ENCODE measurements around the gene HHAT.

Gene HHAT

DNA sequence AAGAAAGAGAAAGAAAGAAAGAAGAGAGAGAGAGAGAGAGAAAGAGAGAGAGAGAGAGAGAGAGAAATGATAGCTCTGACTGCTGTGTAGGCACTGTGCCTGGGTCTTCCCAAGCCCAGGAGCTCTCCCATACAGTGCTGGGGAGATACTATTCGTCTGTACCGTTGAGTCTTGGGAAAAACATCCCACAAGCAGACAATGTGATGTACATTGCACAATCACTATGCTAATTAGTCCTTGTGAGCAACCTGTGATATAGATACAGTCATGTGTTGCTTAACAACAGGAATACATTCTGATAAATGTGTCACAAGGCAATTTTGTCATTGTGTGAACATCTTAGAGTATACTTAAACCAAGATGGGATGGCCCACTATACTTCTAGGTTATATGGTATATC, 381.0 kb downstream of the HHAT start:
- H3K27me3 ChIP-seq (replicated peaks; ENCODE audit: control insufficient read depth, insufficient read depth, low read length), result peaks cover 17% of the 10 kb centered on the region
- H3K9me3 ChIP-seq (ENCODE audit: control insufficient read depth, low read length), result no peaks in the 10 kb centered on the region
- no peak for DNase-seq (ENCODE audit: low read depth)
- no peaks in the 10 kb centered on the region for H3K36me3 ChIP-seq (ENCODE audit: control insufficient read depth, insufficient read depth, low read length, severe bottlenecking)
- no peak overlapping the region for H3K9ac ChIP-seq (ENCODE audit: low read length)
- no peak overlapping the region for H3K4me3 ChIP-seq (ENCODE audit: low read length)
- no peaks in the 10 kb centered on the region for H3K4me1 ChIP-seq (ENCODE audit: control insufficient read depth, insufficient read depth, low read length)

DNA sequence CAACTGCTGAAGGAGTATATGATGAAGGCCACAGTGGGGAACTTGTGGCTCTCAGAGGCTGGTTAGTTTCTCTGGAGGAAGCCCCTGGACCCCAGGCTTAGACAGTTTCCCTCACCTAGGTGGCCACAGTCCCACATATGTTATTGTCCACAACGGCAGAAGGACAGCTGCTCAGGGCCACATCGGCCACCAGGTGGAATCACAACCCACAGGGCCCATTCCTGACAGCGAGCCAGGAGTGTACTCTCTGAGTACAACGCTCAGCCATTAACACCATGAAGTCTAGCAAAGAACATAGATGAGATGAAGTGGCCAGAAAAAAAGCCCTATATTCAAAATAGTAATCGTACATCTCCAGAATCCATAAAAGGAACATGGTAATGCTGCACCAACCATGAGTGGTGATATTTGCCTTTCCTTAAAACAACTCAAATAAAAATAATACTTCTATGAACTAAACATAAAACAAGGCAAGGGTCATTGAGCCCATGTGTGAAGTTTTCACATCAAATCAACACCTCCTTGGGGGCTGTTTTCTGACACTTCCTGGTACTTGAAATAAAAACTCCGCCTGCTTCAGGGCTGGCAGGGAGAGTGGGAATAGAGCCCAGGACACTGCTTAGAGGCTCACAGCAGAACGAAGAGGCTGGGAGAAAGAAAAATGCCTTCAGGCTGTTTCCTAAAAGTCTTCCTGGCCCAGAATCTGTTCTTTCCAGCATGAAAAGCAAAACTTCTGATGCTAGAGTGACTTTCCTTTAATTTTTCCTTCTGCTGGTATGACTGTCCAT, 383.3 kb downstream of the HHAT start:
- Histone ChIP-seq H3K9me3 (ENCODE audit: control insufficient read depth, low read length) (no peaks in the 10 kb centered on the region), H3K4me3 (ENCODE audit: low read length) (no peak overlapping the region), H3K9ac (ENCODE audit: low read length) (no peak overlapping the region), H3K36me3 (ENCODE audit: control insufficient read depth, insufficient read depth, low read length, severe bottlenecking) (no peaks in the 10 kb centered on the region), H3K27me3 (replicated peaks; ENCODE audit: control insufficient read depth, insufficient read depth, low read length) (peaks cover 17% of the 10 kb centered on the region), H3K4me1 (ENCODE audit: control insufficient read depth, insufficient read depth, low read length) (no peaks in the 10 kb centered on the region)
- no peak for DNase-seq (ENCODE audit: low read depth)

DNA sequence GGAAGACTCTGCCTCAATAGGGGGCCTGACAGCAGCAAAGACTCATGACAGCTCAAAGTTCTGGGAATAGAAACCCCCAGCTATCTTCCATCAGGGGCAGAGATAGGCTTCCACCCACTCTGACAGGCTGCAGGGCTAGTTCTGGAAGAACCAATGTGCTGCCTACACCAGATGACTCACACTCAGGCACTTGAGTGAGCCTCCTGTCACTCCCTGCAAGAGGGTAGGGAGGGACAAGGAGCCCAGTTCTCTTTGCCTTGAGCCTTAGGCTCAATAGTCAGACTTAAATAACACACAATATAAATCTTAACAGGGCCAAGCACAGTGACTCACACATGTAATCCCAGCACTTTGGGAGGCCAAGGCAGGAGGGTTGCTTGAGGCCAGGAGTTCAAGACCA, 386.4 kb downstream of the HHAT start:
- Histone ChIP-seq H3K4me1 (ENCODE audit: control insufficient read depth, insufficient read depth, low read length) (no peaks in the 10 kb centered on the region), H3K4me3 (ENCODE audit: low read length) (no peak overlapping the region), H3K27me3 (replicated peaks; ENCODE audit: control insufficient read depth, insufficient read depth, low read length) (peaks cover 11% of the 10 kb centered on the region), H3K9me3 (ENCODE audit: control insufficient read depth, low read length) (no peaks in the 10 kb centered on the region), H3K36me3 (ENCODE audit: control insufficient read depth, insufficient read depth, low read length, severe bottlenecking) (no peaks in the 10 kb centered on the region), H3K9ac (ENCODE audit: low read length) (no peak overlapping the region)
- no peak for DNase-seq (ENCODE audit: low read depth)

DNA sequence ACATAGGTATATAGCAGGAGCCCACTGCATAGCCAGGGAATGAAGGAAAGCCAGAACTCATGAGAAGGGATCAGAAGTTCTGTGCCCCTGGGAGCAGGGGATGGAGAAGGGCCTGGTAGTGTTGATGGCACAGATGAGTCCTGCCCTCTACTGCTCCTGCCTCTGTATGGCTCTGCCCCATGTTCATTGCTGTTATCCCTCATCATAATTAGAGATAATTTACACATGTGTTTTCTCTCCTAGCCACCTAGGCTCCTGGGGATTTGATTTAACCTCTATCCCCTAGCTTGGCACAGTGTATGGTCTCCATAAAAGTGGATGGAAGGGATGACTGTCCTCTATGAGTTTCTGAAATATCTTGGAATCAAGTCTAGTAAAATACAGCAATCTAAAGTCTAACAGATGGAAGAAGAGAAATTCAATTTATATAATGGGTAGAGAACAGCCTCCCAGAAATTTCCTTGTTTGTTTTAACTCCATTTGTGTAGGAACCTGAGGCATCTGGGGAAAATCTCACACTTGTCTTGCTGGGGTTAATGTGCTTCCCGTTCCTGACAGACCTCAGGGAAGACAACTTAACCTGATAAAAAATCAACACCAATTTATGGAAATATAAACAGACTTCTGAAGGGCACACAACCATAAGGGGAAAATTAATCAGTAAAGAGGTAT, 393.8 kb downstream of the HHAT start:
- H3K27me3 ChIP-seq (replicated peaks; ENCODE audit: control insufficient read depth, insufficient read depth, low read length), result peaks cover 6% of the 10 kb centered on the region
- no peaks in the 10 kb centered on the region for H3K36me3 ChIP-seq (ENCODE audit: control insufficient read depth, insufficient read depth, low read length, severe bottlenecking)
- no peak overlapping the region for H3K9ac ChIP-seq (ENCODE audit: low read length)
- H3K4me1 ChIP-seq (ENCODE audit: control insufficient read depth, insufficient read depth, low read length), result peaks cover 7% of the 10 kb centered on the region
- no peak overlapping the region for H3K4me3 ChIP-seq (ENCODE audit: low read length)
- DNase-seq (ENCODE audit: low read depth), result no peak
- no peaks in the 10 kb centered on the region for H3K9me3 ChIP-seq (ENCODE audit: control insufficient read depth, low read length)

DNA sequence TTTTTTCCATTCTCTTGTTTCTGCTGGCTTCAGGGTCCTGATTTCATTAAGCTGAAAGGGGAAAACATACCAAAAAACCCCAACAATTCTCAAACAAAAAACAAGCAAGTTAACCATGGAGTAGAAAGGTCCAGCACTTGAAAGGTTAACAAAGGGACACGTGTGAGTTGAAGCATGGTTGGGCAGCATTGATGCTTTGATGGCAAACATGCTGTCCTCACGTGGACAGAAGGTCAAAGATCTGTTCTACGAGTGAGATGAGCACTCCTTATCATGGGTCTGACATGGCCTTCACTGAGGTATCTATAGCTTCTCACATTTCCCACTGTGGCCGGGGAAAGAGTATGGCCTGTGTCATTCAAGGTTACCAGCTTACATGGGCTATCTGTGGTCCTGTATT, 394.9 kb downstream of the HHAT start:
- Histone ChIP-seq H3K27me3 (replicated peaks; ENCODE audit: control insufficient read depth, insufficient read depth, low read length) (peaks cover 6% of the 10 kb centered on the region), H3K4me3 (ENCODE audit: low read length) (no peak overlapping the region), H3K36me3 (ENCODE audit: control insufficient read depth, insufficient read depth, low read length, severe bottlenecking) (no peaks in the 10 kb centered on the region)

DNA sequence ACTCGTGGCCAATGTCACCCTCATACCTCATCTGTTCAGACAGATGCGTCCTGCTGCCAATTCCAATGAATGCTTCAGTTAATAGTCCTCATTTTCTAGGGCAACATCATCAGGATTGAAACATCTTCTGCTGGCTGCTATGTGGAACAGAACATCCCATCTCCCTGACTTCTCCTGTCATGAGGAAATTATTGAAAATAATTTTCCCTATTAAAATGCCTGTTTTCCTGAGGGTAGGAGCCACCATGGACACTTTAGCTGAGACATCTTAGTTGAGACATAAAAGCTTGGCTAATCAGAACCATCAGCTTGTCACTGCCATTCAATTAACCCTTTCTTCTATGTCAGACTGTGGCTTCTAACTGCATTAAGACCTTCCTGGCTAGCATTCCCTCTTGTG, 396.1 kb downstream of the HHAT start:
- no peaks in the 10 kb centered on the region for H3K9me3 ChIP-seq (ENCODE audit: control insufficient read depth, low read length)
- DNase-seq (ENCODE audit: low read depth), result no peak
- no peak overlapping the region for H3K9ac ChIP-seq (ENCODE audit: low read length)
- peaks cover 7% of the 10 kb centered on the region for H3K4me1 ChIP-seq (ENCODE audit: control insufficient read depth, insufficient read depth, low read length)
- no peaks in the 10 kb centered on the region for H3K36me3 ChIP-seq (ENCODE audit: control insufficient read depth, insufficient read depth, low read length, severe bottlenecking)
- peaks cover 10% of the 10 kb centered on the region for H3K27me3 ChIP-seq (replicated peaks; ENCODE audit: control insufficient read depth, insufficient read depth, low read length)
- no peak overlapping the region for H3K4me3 ChIP-seq (ENCODE audit: low read length)

More for the DNA sequence above, 394.9 kb downstream of the HHAT start:
- Histone ChIP-seq H3K4me1 (ENCODE audit: control insufficient read depth, insufficient read depth, low read length) (peaks cover 7% of the 10 kb centered on the region), H3K9ac (ENCODE audit: low read length) (no peak overlapping the region), H3K9me3 (ENCODE audit: control insufficient read depth, low read length) (no peaks in the 10 kb centered on the region)
- no peak for DNase-seq (ENCODE audit: low read depth)

Data from adipocyte (in vitro differentiated cells).